HEK293 (cell line): ENCODE measurements around the gene DPPA4.

Experiments
- CTCF ChIA-PET: fragments of 350-600 bp; formaldehyde crosslinking; extraction: SDS; loops from one replicate; lab custom pipeline; 2021; ENCODE audit warnings: antibody characterized with exemption; lab: Yijun Ruan, JAX
- POLR2A ChIA-PET: fragments of 300-600 bp; formaldehyde crosslinking; extraction: SDS; loops from one replicate; lab custom pipeline; 2020; ENCODE audit warnings: antibody characterized with exemption, inconsistent platforms; lab: Yijun Ruan, JAX
- H3K27ac ChIP-seq: fragments of 200-500 bp; sonication (Bioruptor generic); 2 replicates; pipeline ENCODE4 v1.5.1; 2014; ENCODE audit warnings: low read depth, low read length, control low read depth, inconsistent platforms; ENCODE audit errors: extremely low read depth
- H3K36me3 ChIP-seq, 2 experiments: fragments of 200-500 bp in 1 of 2; sonication (Bioruptor generic) in 1 of 2; 1 replicate in 1 of 2; 2 replicates in 1 of 2; pipeline ENCODE4 v1.5.1; 2014 to 2017; ENCODE audit warnings: inconsistent platforms in 2 of 2, low read length in 2 of 2; ENCODE audit not compliant: control insufficient read depth in 2 of 2, insufficient read depth in 1 of 2
- H3K4me1 ChIP-seq: fragments of 200-500 bp; sonication (Bioruptor generic); 2 replicates; pipeline ENCODE4 v1.5.1; 2014; ENCODE audit warnings: mild to moderate bottlenecking, low read length, inconsistent platforms; ENCODE audit not compliant: control insufficient read depth, insufficient read depth
- H3K4me3 ChIP-seq: 2 replicates; pipeline ENCODE4 v1.5.1; 2011; ENCODE audit warnings: low read depth, mild to moderate bottlenecking, control low read depth, low read length, moderate library complexity
- H3K9me3 ChIP-seq: fragments of 200-500 bp; sonication (Bioruptor generic); 2 replicates; pipeline ENCODE4 v1.5.1; 2014; ENCODE audit warnings: low read depth, low read length, inconsistent platforms; ENCODE audit not compliant: control insufficient read depth, insufficient read depth
- GFI1B ChIP-seq: fragments of 450-650 bp; formaldehyde crosslinking; IDR thresholded peaks from 2 replicates; pipeline ENCODE4 v1.5.1; 2016; ENCODE audit warnings: missing biosample characterization, missing genetic modification characterization
- HOXA7 ChIP-seq: sonication (generic); formaldehyde crosslinking; IDR thresholded peaks from 2 replicates; pipeline ENCODE4 v1.8.1; 2022; ENCODE audit warnings: missing genetic modification reagents, borderline replicate concordance
- HOXD13 ChIP-seq: sonication (generic); formaldehyde crosslinking; IDR thresholded peaks from 2 replicates; pipeline ENCODE4 v1.8.0; 2022; ENCODE audit warnings: missing genetic modification reagents, borderline replicate concordance
- KLF8 ChIP-seq: fragments of 450-650 bp; formaldehyde crosslinking; IDR thresholded peaks from 2 replicates; pipeline ENCODE4 v1.5.1; 2016; ENCODE audit warnings: missing biosample characterization, missing genetic modification characterization
- ZBTB20 ChIP-seq: fragments of 450-650 bp; formaldehyde crosslinking; IDR thresholded peaks from 2 replicates; pipeline ENCODE4 v1.5.1; 2016; ENCODE audit warnings: missing biosample characterization, missing genetic modification characterization
- ZNF114 ChIP-seq: fragments of 450-650 bp; formaldehyde crosslinking; IDR thresholded peaks from 2 replicates; pipeline ENCODE4 v1.5.0; 2017; ENCODE audit warnings: missing biosample characterization, missing genetic modification characterization
- ZNF146 ChIP-seq: fragments of 450-650 bp; formaldehyde crosslinking; IDR thresholded peaks from 2 replicates; pipeline ENCODE4 v1.5.1; 2016; ENCODE audit warnings: missing biosample characterization, missing genetic modification characterization
- ZNF16 ChIP-seq: fragments of 450-650 bp; formaldehyde crosslinking; IDR thresholded peaks from 2 replicates; pipeline ENCODE4 v1.5.1; 2016; ENCODE audit warnings: low read depth, missing biosample characterization, missing genetic modification characterization
- ZNF175 ChIP-seq: fragments of 450-650 bp; formaldehyde crosslinking; IDR thresholded peaks from 2 replicates; pipeline ENCODE4 v1.5.1; 2016; ENCODE audit warnings: missing biosample characterization, missing genetic modification characterization
- ZNF214 ChIP-seq: fragments of 450-650 bp; formaldehyde crosslinking; IDR thresholded peaks from 2 replicates; pipeline ENCODE4 v1.5.1; 2017; ENCODE audit warnings: missing biosample characterization, mild to moderate bottlenecking, missing genetic modification characterization, borderline replicate concordance
- ZNF274 ChIP-seq, 2 experiments: fragments of 200-500 bp in 1 of 2; fragments of 450-650 bp in 1 of 2; sonication (Bioruptor generic) in 1 of 2; formaldehyde crosslinking in 1 of 2; IDR thresholded peaks; 2 replicates each; pipeline versions ENCODE4 v1.5.1 to v1.6.1; 2014 to 2016; ENCODE audit warnings: borderline replicate concordance in 1 of 2, inconsistent platforms in 1 of 2, low read length in 1 of 2, missing biosample characterization in 1 of 2, missing genetic modification characterization in 1 of 2
- ZNF302 ChIP-seq: fragments of 450-650 bp; formaldehyde crosslinking; IDR thresholded peaks from 2 replicates; pipeline ENCODE4 v1.5.1; 2016; ENCODE audit warnings: missing biosample characterization, missing genetic modification characterization, low read depth
- ZNF324 ChIP-seq: fragments of 450-650 bp; formaldehyde crosslinking; IDR thresholded peaks from 2 replicates; pipeline ENCODE4 v1.5.1; 2016; ENCODE audit warnings: missing biosample characterization, missing genetic modification characterization
- ZNF341 ChIP-seq: fragments of 450-650 bp; formaldehyde crosslinking; IDR thresholded peaks from 2 replicates; pipeline ENCODE4; 2016; ENCODE audit warnings: low read depth, missing biosample characterization, missing genetic modification characterization
- ZNF350 ChIP-seq: fragments of 450-650 bp; formaldehyde crosslinking; IDR thresholded peaks from 2 replicates; pipeline ENCODE4 v1.5.0; 2017; ENCODE audit warnings: missing biosample characterization, mild to moderate bottlenecking, missing genetic modification characterization
- ZNF423 ChIP-seq: fragments of 450-650 bp; formaldehyde crosslinking; IDR thresholded peaks from 2 replicates; pipeline ENCODE4 v1.5.1; 2016; ENCODE audit warnings: missing biosample characterization, missing genetic modification characterization
- ZNF426 ChIP-seq: fragments of 450-650 bp; formaldehyde crosslinking; IDR thresholded peaks from 2 replicates; pipeline ENCODE4 v1.5.1; 2017; ENCODE audit warnings: missing biosample characterization, missing genetic modification characterization, mild to moderate bottlenecking, inconsistent platforms, moderate library complexity
- ZNF558 ChIP-seq: fragments of 450-650 bp; formaldehyde crosslinking; IDR thresholded peaks from 2 replicates; pipeline ENCODE4 v1.5.1; 2016; ENCODE audit warnings: missing biosample characterization, missing genetic modification characterization
- ZNF571 ChIP-seq: fragments of 450-650 bp; formaldehyde crosslinking; IDR thresholded peaks from 2 replicates; pipeline ENCODE4 v1.5.0; 2017; ENCODE audit warnings: missing biosample characterization, missing genetic modification characterization
- ZNF777 ChIP-seq: fragments of 450-650 bp; formaldehyde crosslinking; IDR thresholded peaks from 2 replicates; pipeline ENCODE4 v1.5.1; 2017; ENCODE audit warnings: missing biosample characterization, missing genetic modification characterization, borderline replicate concordance
- ZNF792 ChIP-seq: fragments of 450-650 bp; formaldehyde crosslinking; IDR thresholded peaks from 2 replicates; pipeline ENCODE4 v1.5.1; 2016; ENCODE audit warnings: missing biosample characterization, missing genetic modification characterization
- ZNF830 ChIP-seq: fragments of 450-650 bp; IDR thresholded peaks from 2 replicates; pipeline ENCODE4 v1.5.0; 2018; ENCODE audit warnings: missing biosample characterization, missing genetic modification characterization, low read depth, mild to moderate bottlenecking, moderate library complexity
- TF ChIP-seq, protein P1 (sequence below): fragments of 450-650 bp; formaldehyde crosslinking; IDR thresholded peaks from 2 replicates; pipeline ENCODE4 v1.5.1; 2016; ENCODE audit warnings: missing biosample characterization, missing genetic modification characterization, borderline replicate concordance
- TF ChIP-seq, protein P2 (sequence below): fragments of 450-650 bp; formaldehyde crosslinking; IDR thresholded peaks from 2 replicates; pipeline ENCODE4 v1.5.1; 2016; ENCODE audit warnings: missing biosample characterization, missing genetic modification characterization, low read depth

The DPPA4 gene

DNA sequence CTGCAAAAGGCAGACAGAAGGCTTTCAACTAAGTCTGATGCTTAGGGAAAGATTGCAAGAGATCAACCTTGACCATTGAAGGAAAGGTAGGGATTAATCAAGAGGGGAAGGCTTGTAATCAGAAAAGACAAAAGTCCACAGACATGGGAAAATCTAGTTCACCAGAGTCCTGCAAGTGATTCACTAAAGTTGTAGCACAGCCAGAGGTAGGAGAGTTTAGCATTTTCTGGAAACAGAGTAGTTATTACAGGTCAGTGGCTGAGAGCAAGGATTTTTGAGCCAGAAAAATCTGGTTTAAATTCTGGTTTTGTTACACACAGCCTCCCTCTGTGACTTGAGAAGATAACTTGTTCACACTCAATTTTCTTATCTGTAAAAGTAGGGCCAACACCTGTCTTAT, 35.3 kb upstream of the DPPA4 start (continued):
- TF ChIP-seq, protein P1, sequence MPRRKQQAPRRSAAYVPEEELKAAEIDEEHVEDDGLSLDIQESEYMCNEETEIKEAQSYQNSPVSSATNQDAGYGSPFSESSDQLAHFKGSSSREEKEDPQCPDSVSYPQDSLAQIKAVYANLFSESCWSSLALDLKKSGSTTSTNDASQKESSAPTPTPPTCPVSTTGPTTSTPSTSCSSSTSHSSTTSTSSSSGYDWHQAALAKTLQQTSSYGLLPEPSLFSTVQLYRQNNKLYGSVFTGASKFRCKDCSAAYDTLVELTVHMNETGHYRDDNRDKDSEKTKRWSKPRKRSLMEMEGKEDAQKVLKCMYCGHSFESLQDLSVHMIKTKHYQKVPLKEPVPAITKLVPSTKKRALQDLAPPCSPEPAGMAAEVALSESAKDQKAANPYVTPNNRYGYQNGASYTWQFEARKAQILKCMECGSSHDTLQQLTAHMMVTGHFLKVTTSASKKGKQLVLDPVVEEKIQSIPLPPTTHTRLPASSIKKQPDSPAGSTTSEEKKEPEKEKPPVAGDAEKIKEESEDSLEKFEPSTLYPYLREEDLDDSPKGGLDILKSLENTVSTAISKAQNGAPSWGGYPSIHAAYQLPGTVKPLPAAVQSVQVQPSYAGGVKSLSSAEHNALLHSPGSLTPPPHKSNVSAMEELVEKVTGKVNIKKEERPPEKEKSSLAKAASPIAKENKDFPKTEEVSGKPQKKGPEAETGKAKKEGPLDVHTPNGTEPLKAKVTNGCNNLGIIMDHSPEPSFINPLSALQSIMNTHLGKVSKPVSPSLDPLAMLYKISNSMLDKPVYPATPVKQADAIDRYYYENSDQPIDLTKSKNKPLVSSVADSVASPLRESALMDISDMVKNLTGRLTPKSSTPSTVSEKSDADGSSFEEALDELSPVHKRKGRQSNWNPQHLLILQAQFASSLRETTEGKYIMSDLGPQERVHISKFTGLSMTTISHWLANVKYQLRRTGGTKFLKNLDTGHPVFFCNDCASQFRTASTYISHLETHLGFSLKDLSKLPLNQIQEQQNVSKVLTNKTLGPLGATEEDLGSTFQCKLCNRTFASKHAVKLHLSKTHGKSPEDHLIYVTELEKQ: no peak

DNA sequence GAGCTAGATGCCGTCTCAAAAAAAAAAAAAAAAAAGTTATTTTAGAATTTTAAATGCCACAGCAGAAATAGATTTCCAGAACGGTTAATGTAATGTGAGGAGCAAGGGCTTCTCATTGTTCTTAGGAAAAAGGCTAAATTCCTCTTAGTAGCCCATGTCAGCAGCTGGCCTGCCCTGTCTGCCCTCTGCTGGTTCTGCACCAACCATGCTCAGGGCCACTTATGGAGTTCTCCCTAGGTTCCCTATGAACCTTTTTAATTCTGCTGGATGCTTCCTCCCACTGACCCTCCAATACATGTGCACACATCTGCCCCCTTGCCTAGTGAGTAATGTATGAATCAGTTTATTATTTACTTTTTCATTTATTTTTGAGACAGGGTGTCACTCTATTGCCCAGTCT, 32.2 kb upstream of the DPPA4 start:
- H3K4me1 ChIP-seq: no peaks in the 10 kb centered on the region
- H3K4me3 ChIP-seq: no peak overlapping the region
- no peaks in the 10 kb centered on the region for H3K36me3 ChIP-seq
- TF ChIP-seq ZNF324 (tag by site-specific recombination) (no peak), ZNF302 (no peak), ZNF423 (no peak), ZBTB20 (no peak)
- no peaks in the 10 kb centered on the region for H3K9me3 ChIP-seq
- H3K27ac ChIP-seq: no peak overlapping the region
- CTCF ChIA-PET: interaction anchor here (0.7 kb wide), 1 partner anchor 40 kb away, joined by 3 read pairs; no protein-coding TSS in a partner anchor
- POLR2A ChIA-PET: no interaction called here

DNA sequence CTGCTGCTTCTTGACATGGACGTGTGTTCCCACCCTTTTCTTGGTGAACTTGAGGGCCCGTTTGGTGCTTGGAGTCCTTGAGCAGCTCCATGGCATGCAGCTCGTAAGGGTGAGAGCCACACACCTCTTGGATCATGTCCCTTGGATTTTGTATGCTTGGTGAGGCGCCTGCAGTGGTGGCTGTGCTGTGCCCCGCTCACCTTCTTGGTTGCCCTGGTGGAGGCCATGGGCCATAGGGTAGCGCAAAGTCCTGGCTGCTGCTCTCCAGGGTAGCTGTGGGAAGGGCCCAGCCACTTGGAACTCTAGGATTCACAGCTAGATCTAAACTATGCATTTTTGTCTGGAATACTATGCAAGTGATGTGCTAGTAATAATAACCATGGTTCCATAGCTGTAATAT, 26.7 kb upstream of the DPPA4 start:
- no peaks in the 10 kb centered on the region for H3K4me1 ChIP-seq
- POLR2A ChIA-PET: no interaction called here
- TF ChIP-seq ZNF214 (tag by site-specific recombination) (no peak), HOXD13 (no peak), KLF8 (no peak), GFI1B (tag by site-specific recombination) (no peak), ZNF350 (tag by site-specific recombination) (no peak), ZNF324 (tag by site-specific recombination) (no peak), ZNF341 (tag by site-specific recombination) (no peak), ZNF114 (no peak), ZNF426 (tag by site-specific recombination) (no peak), ZNF16 (no peak), HOXA7 (CRISPR knock-in tag) (no peak), ZNF830 (tag by site-specific recombination) (no peak), ZNF558 (tag by site-specific recombination) (no peak)
- TF ChIP-seq, all 188 proteins: peak for 0
- Histone ChIP-seq H3K27ac (no peak overlapping the region), H3K36me3 (no peaks in the 10 kb centered on the region), H3K4me3 (no peak overlapping the region), H3K9me3 (no peaks in the 10 kb centered on the region)
- CTCF ChIA-PET: interaction anchor here (0.6 kb wide), 1 partner anchor 98 kb away, joined by 5 read pairs; no protein-coding TSS in a partner anchor

DNA sequence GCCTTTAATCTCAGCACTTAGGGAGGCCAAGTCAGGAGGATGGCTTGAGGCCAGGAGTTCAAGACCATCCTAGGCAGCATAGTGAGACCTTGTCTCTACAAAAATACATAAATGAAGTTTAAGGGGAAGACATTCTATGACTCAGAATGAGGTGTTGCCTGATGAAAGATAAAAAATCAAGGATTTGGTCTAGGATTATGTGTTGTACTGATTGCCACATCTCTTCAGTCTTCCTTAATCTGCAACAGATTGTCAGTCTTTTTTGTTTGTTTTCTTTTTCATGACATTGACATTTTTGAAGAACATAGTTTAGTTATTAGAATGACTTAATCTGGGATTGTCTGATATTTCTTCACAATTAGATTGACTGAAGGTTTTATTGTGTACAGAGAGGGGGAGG, 26.3 kb upstream of the DPPA4 start:
- no peaks in the 10 kb centered on the region for H3K4me1 ChIP-seq
- no peaks in the 10 kb centered on the region for H3K36me3 ChIP-seq
- no peak overlapping the region for H3K27ac ChIP-seq
- no peak overlapping the region for H3K4me3 ChIP-seq
- CTCF ChIA-PET: interaction anchor here (0.6 kb wide), 1 partner anchor 98 kb away, joined by 5 read pairs; no protein-coding TSS in a partner anchor
- H3K9me3 ChIP-seq: no peaks in the 10 kb centered on the region
- POLR2A ChIA-PET: no interaction called here
- TF ChIP-seq ZNF341 (tag by site-specific recombination): no peak
- no peak for TF ChIP-seq ZNF274 (IDR thresholded peaks at IDR 0.05; ENCODE audit: low read length)
- no peak for TF ChIP-seq ZNF274 (tag by site-specific recombination; IDR thresholded peaks at IDR 0.05; ENCODE audit: borderline replicate concordance)
- no peak for TF ChIP-seq ZNF175
- TF ChIP-seq ZNF571: no peak
- no peak for TF ChIP-seq ZNF146
- TF ChIP-seq ZNF792: no peak
- TF ChIP-seq, protein P2, sequence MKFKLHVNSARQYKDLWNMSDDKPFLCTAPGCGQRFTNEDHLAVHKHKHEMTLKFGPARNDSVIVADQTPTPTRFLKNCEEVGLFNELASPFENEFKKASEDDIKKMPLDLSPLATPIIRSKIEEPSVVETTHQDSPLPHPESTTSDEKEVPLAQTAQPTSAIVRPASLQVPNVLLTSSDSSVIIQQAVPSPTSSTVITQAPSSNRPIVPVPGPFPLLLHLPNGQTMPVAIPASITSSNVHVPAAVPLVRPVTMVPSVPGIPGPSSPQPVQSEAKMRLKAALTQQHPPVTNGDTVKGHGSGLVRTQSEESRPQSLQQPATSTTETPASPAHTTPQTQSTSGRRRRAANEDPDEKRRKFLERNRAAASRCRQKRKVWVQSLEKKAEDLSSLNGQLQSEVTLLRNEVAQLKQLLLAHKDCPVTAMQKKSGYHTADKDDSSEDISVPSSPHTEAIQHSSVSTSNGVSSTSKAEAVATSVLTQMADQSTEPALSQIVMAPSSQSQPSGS (tag by site-specific recombination): no peak
- TF ChIP-seq ZNF777 (tag by site-specific recombination): no peak
- TF ChIP-seq, all 188 proteins: peak for 0
